Myocyte (in vitro differentiated cells): Measurements from ENCODE around the gene JPH3. TPM values are rescaled to one million over a fixed set of nuclear protein-coding genes. Genes with fewer than 3 reads are reported as not detected.

Experiments used
- DNase-seq: peaks from one replicate; pipeline ENCODE4 v3.0.0-alpha.2; 2012; ENCODE audit warnings: low read depth
- total RNA-seq: library from RNA; depleted of rRNA; stranded (reverse); fragments of >200 nt; gene quantifications from 2 replicates; pipeline ENCODE4 v1.2.3, GENCODE V29; 2014

The JPH3 gene
- total RNA-seq, 1 donor from 2014 or later = not detected

DNA sequence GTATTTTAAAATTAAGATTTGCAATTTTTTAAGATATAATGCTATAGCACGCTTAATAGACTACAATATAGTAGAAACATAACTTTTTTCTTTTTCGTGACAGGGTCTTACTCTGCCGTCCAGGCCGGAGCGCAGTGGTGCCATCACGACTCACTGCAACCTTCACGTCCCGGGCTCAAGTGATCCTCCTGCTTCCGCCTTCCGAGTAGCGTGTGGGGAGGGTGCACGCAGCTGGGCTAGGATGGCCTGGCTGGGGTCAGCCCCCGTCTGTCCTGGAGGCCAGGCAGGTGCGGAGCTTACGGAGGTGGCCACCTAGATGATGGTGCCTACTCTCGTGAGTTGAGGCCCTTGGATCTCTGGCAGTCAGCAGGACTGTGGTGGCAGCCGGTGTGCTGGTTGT, 50.1 kb downstream of the JPH3 start:
- no peak for DNase-seq

DNA sequence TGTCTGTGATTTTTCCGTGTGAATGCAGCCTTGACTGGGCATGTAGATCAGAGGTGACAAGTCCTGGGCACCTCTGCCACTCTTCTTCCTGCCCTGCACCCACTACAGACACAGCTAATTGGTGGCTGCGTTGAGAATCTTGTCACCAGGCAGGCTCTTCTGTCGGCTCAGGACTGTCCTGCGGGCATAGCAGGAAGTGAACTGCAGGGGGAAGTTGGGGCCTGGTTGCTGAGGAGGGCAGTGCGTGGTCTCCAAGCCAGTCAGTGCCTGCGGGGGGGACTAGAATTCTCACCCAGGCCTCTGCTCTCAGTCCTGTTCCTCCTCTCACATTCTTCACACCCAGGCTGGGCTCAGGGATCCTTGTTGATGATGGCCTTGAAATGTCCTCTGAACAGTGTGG, 50.5 kb downstream of the JPH3 start:
- DNase-seq = no peak

- DNase-seq = no peak
Measured at GRCh38 chr16:87653234-87653633, 50.9 kb downstream of the JPH3 start.

DNA sequence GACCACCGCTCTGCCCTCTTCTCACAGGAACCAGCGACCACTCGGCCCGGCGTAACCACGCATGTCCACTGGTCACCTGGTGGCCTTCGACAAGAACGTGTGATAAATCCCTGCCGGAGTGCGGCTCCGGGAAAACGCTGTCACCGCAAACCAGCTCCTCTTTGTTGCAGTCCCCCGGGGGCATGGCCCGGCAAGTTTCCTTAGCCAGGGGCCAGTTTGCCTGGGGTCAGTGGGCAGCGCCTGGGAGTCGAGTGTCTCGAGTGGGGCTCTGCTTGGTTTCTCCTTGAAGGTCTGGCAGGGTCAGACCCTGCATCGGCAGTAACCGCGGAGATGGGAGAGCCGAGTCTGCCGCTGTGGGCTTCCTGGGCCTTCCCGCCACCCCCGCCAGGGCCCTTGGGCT, 52.5 kb downstream of the JPH3 start:
- no peak for DNase-seq

DNA sequence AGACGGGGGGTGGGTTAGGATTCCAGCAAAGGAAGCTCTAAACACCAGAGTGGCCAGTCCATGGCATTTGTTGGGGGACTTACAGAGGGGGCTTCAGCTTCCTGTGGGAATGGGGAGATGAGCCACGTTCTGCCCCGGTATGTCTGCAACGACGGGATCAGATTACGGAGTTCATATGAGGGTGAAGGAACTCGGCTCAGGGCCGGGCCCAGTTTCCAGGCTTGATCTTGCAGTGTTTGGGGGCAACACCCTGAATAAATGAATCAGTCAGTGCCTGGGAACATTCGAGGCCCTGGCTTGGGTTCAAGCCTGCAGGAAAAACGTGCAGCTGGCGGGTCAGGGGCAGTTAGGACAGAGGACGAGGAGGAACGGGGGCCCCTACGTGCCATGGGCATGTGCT, 54.0 kb downstream of the JPH3 start:
- DNase-seq = no peak

GRCh38 chr16:87657621-87658192, 55.4 kb downstream of the JPH3 start:
- peak; percentile 32 for DNase-seq

GRCh38 chr16:87658564-87659225, 56.4 kb downstream of the JPH3 start:
- DNase-seq = peak; percentile 84

DNA sequence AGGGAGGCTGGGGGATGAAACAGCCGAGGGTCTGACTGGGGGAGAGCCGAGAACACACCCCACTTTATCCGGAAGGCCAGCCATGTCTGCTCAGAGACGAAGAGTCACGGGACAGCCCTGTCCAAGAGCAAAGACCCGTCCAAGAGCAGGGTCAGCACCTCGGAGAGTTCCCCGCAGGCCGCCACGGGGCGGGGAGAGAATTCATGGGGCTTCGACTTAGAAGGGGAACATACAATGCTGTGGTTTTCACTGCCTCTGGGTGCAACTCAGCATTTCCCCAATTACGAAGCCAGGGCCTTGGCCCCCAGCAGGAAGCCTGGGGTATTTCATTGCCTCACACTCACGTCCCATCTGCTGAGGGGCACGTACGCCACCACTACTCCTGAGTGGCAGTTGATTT, 59.3 kb downstream of the JPH3 start:
- DNase-seq = peak; percentile 67

DNA sequence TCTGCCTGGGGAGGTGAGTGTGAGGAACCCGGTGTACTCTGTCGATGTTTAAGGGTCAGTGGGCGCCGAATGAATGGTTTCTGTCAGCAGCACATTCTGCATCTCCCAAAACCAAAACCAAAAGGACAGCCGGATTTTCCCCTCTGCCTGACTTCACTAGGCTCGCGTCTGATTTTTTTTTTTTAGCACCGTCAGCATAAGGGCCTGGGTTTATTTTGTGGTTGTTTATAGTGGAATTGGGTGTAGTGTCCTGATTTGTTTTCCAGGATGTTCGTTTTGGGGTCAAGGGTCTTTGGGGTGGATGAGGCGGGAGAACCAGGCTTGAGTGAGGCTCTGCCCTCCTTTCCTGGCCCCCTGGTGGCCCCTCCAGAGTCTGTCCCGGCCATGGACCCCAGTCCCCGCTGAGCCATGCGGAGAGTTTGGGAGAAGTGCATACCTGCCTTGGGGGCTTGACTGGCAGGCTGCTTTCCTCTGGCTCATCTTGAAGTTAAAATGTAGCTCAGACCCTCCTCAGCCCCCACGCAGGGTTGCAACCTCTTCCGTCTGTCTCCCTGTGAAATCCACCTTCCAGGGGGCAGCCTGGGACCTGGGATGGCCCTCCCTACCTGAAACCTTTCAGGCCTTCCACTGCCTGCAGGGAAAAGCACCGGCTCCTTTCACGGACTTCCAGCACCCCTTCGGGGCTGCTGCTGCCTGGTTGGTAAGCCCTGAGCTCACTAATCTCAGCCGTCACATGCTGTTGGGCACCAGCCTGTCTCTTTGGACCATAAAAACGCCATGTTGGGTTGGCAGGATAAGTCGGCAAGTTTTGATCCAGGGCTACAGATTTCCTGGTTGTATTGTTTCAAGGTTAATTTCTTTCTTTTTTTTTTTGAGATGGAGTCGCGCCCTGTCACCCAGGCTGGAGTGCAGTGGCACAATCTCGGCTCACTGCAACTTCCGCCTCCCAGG, 60.2 kb downstream of the JPH3 start:
- DNase-seq = no peak

DNA sequence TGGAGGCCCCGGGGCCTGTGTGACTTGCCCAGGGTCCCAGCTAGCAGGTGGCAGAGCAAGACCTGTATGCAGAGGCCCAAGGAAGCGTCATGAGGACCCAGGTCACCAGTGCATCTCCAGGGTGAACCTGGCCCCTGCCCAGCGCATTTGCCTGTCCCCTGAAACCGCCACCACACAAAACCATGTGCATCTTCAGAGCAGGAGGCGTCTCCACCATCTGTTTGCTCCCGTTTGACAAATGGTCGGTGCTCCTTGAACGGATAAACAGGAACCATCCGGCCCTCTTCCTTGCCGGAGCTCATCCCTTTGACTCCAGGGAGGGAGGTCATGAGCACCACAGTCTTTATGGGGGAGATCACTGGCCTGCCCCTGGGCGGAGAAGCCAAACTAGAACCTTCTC, 62.5 kb downstream of the JPH3 start:
- no peak for DNase-seq

GRCh38 chr16:87665193-87665592, 62.9 kb downstream of the JPH3 start:
- no peak for DNase-seq

DNA sequence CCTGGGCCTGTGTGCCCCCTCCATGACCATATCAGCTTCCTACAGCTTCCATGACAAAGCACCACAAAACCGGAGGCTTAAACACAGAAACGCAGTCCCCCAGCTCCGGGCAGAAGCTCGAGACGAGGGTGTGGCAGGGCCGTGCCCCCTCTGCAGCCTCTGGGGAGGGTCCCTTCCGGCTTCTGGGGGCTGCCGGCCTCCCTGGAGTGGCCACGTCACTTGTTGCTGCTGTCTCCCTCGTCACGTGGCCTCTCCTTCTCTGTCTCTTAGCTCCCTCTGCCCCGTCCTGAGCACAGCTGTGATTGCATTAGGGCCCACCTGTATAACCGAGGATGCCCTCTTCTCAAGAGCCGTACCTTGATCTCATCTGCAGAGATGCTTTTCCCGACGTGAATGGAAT, 64.6 kb downstream of the JPH3 start:
- DNase-seq = no peak

DNA sequence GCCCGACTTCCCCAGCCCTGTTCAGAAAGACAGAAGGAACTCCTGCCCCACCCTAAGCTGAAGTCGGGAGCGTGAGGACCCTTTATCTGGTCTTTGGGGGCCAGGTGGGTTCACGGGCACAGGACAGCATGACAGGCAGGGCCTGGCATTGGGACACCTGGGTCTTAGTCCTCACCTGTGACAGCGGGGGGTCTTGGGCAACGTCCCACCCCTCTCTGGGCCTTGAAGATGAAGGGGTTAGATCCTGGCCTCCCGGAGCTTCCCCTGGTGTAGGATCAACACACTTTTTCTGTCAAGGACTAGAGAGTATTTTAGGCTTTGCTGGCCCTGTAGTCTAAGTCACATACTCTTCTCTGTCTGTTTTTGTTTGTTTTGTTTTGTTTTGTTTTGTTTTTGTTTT, 65.1 kb downstream of the JPH3 start:
- no peak for DNase-seq

DNA sequence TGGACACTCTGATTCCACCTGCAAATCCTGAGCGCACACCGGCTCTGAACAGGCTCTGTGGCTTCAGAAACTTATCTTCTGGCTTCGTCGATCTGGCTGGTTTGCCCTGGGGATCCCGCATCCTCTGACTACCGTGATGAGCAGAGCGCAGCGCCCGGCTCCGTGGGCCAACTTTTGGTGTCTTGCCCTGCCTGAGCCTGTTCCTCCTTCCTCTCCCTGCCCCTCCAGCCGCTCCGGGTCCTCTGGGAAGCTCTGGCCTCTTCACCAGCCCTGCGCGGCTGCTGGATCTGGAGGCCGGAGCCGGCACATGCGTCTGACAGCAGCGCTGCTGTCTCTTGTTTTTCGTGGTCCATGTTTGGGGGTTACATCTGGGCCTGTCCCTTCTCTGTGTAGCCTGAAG, 65.6 kb downstream of the JPH3 start:
- DNase-seq = no peak

GRCh38 chr16:87669672-87670071, 67.4 kb downstream of the JPH3 start:
- DNase-seq = no peak

DNA sequence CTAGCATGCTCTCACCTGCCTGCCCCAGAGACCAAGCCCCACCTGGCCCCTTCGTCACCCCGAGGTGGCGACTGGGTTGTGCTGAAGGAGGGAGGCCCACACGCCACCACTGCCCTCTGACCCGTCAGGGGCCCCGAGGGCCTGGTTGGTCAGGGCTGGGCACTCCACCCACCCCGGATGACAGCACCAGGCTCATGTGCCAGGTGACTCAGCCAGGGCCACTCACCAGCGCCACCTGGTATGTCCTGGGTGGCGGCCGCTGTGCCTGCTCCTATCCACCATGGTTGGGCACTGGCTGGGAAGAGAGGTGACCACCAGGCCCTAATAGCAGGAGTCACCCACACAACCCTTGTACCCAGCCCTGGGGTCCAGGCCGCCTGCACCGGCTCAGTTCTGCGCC, 68.9 kb downstream of the JPH3 start:
- DNase-seq = no peak

DNA sequence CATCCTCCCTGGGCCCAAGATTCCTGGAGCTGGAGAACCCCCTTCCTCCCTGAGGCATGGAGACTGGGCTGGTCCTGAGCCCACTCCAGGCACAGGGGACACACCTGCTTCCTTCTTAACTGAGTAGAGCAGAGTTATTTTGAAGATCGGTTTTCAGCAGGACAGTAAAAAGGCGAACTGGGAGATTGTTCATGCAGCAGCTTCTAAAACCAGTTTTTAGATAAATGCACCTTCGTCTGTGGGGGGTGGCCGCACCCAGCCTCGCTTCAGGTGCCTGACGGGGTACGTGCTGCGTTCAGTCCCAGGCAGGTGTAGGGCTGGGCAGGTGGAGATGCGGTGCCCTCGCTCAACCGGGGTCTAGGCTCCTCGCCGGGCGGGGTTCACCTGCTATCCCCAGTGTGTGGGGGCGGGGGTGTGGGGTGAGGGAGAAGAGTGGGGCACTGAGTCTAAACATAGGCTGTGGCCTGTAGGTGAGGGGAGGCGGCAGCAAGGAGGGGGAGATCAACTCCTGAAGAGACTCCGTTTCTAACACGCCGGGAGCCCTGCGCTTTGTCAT, 69.5 kb downstream of the JPH3 start:
- no peak for DNase-seq

DNA sequence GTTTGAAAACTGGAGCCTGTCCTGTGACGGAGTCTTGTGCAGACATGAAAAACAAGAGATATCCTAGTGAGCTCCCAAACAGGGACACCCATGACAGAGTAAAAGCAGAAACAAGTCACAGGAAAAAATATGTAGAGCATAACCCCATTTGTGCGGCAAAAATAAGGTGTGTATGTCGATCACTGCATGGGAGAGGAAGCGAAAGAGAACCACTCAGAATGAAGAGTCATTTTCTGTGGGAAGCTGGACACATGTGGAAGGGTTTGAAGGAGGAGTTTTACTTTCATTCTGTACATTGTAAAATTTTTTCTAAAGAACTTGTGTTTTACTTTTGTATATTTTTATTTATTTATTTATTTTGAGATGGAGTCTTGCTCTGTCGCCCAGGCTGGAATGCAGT, 72.1 kb downstream of the JPH3 start:
- DNase-seq = no peak

- no peak for DNase-seq
Measured at GRCh38 chr16:87675111-87675719, 72.9 kb downstream of the JPH3 start.

- DNase-seq = no peak
Measured at GRCh38 chr16:87677830-87678229, 75.5 kb downstream of the JPH3 start.

- no peak for DNase-seq
Measured at GRCh38 chr16:87678618-87679017, 76.3 kb downstream of the JPH3 start.
